Measurements from ENCODE around the gene ELP2. TPM values are rescaled to one million over a fixed set of nuclear protein-coding genes. Genes with fewer than 3 reads are reported as not detected.
A peak's percentile ranks its signal among the peaks of the same experiment; 100 is the strongest.
"Not testable (repeated sequence)": the region's sequence is repeated elsewhere in the genome, so short reads cannot be mapped to it uniquely, and the experiment has no call there.

Gene ELP2
- 43.3 to 74.6 TPM (median 62.1 TPM) in 3 replicates for polyA plus RNA-seq
- 444 TPM for polyA plus RNA-seq (2011; ENCODE audit: low read depth)
- 29.0 and 41.3 TPM in 2 replicates for polyA plus RNA-seq (2011; cell fraction: cytosol; rRNA removed)
- polyA plus RNA-seq (2011; cell fraction: nucleus; rRNA removed) = 70.1 and 79.7 TPM in 2 replicates
- polyA plus RNA-seq (2012; ENCODE audit: low replicate concordance) = 51.3 and 86.1 TPM in 2 replicates
- polyA minus RNA-seq = 54.6 to 110 TPM (median 99.2 TPM) in 3 replicates
- 30.5 TPM for polyA minus RNA-seq (2011; cell fraction: cytosol; rRNA and poly(A)+ RNA removed)
- polyA minus RNA-seq (2011; cell fraction: nucleus; rRNA and poly(A)+ RNA removed) = 64.4 and 108 TPM in 2 replicates

GRCh38 chr18:36129300-36130038 is at the start of gene ELP2, which contains the start of gene SLC39A6:
Gene ELP2, plus strand, starts transcription at chr18:36129899. Its CDS starts 35 bp downstream, at chr18:36129934.
Gene SLC39A6, minus strand, starts transcription at chr18:36129340. Its CDS starts 2,333 bp downstream, at chr18:36127007.
- Histone ChIP-seq H2AFZ (ENCODE audit: control insufficient read depth, low read length) (peak within 1 kb of the TSS; percentile 100), H3K27ac (ENCODE audit: control insufficient read depth, insufficient read depth, low read length) (peak within 1 kb of the TSS; percentile 93), H3K9ac (ENCODE audit: control insufficient read depth, extremely low read depth, insufficient read depth, low read length) (peak within 1 kb of the TSS; percentile 97), H3K36me3 (ENCODE audit: control insufficient read depth in 2 of 2, extremely low read depth in 1 of 2, insufficient read depth in 2 of 2, low read length in 2 of 2) (peaks cover under 1 to 3% of the 10 kb centered on the region in 2 experiments), H3K4me1 (ENCODE audit: control insufficient read depth, extremely low read depth, insufficient read depth, low read length) (peaks cover 24% of the 10 kb centered on the region), H3K79me2 (ENCODE audit: control insufficient read depth, insufficient read depth, low read length) (peaks cover 61% of the 10 kb centered on the region), H3K4me2 (ENCODE audit: control insufficient read depth, extremely low read depth, insufficient read depth, low read depth, low read length) (peak within 1 kb of the TSS; percentile 97), H3K27me3 (ENCODE audit: control insufficient read depth, extremely low read depth, insufficient read depth, low read length) (no peaks in the 10 kb centered on the region), H3K9me1 (ENCODE audit: control insufficient read depth, extremely low read depth, insufficient read depth, low read length) (no peaks in the 10 kb centered on the region), H3K9me3 (ENCODE audit: control insufficient read depth, low read depth, low read length) (no peaks in the 10 kb centered on the region), H4K20me1 (ENCODE audit: control insufficient read depth, extremely low read depth, insufficient read depth, low read length) (peaks cover 5% of the 10 kb centered on the region), H3K4me3 (ENCODE audit: control insufficient read depth in 2 of 3, extremely low read depth in 1 of 3, insufficient read depth in 2 of 3, low read depth in 1 of 3, low read length in 3 of 3) (peak within 1 kb of the TSS; percentile 83 to 95 (median 92))
- TF ChIP-seq EZH2 (IDR thresholded peaks at IDR 0.05; ENCODE audit: low read length) (no peak), CTCF (optimal IDR thresholded peaks at IDR 0.05 in 1 of 3, IDR thresholded peaks at IDR 0.05 in 1 of 3, conservative IDR thresholded peaks at IDR 0.05 in 1 of 3; ENCODE audit: extremely low read depth in 1 of 3, insufficient read depth in 2 of 3, low read length in 3 of 3) (no peak)
- dilution Hi-C loops (cut with MboI; ENCODE audit: extremely low pct_ligation_motif_present, low sequenced_read_pairs) = no loop called here
- peak; percentile 53 for DNase-seq (ENCODE audit: low read depth, low spot score)
- peak; percentile 44 for FAIRE-seq

- H3K36me3 ChIP-seq (ENCODE audit: control insufficient read depth in 2 of 2, extremely low read depth in 1 of 2, insufficient read depth in 2 of 2, low read length in 2 of 2); H3K4me3 ChIP-seq (ENCODE audit: control insufficient read depth in 2 of 3, extremely low read depth in 1 of 3, insufficient read depth in 2 of 3, low read depth in 1 of 3, low read length in 3 of 3); H3K27me3 ChIP-seq (ENCODE audit: control insufficient read depth, extremely low read depth, insufficient read depth, low read length); H3K4me2 ChIP-seq (ENCODE audit: control insufficient read depth, extremely low read depth, insufficient read depth, low read depth, low read length); dilution Hi-C loops (cut with MboI; ENCODE audit: extremely low pct_ligation_motif_present, low sequenced_read_pairs); DNase-seq (ENCODE audit: low read depth, low spot score); H3K4me1 ChIP-seq (ENCODE audit: control insufficient read depth, extremely low read depth, insufficient read depth, low read length); FAIRE-seq; H2AFZ ChIP-seq (ENCODE audit: control insufficient read depth, low read length); H3K9me1 ChIP-seq (ENCODE audit: control insufficient read depth, extremely low read depth, insufficient read depth, low read length); H3K27ac ChIP-seq (ENCODE audit: control insufficient read depth, insufficient read depth, low read length); H4K20me1 ChIP-seq (ENCODE audit: control insufficient read depth, extremely low read depth, insufficient read depth, low read length); H3K79me2 ChIP-seq (ENCODE audit: control insufficient read depth, insufficient read depth, low read length); H3K9me3 ChIP-seq (ENCODE audit: control insufficient read depth, low read depth, low read length); H3K9ac ChIP-seq (ENCODE audit: control insufficient read depth, extremely low read depth, insufficient read depth, low read length): not testable (repeated sequence)
Observed at GRCh38 chr18:36081118-36081517, 48.6 kb upstream of the ELP2 start.
